Stimulated activated CD8-positive, alpha-beta memory T cell treated with anti-CD3 and anti-CD28 coated beads, Interleukin-12 subunit alpha, Interleukin-12 subunit beta, amount 100 ng/mL, for 24 hours (primary cell): Measurements from ENCODE around the gene DDX50.
"Not testable (repeated sequence)": the region's sequence is repeated elsewhere in the genome, so short reads cannot be mapped to it uniquely, and the experiment has no call there.

Experiments used
- DNase-seq: peaks from one replicate; pipeline ENCODE4 v3.0.0-alpha.2; 2020; ENCODE audit errors: extremely low read depth

The DDX50 gene

DNA sequence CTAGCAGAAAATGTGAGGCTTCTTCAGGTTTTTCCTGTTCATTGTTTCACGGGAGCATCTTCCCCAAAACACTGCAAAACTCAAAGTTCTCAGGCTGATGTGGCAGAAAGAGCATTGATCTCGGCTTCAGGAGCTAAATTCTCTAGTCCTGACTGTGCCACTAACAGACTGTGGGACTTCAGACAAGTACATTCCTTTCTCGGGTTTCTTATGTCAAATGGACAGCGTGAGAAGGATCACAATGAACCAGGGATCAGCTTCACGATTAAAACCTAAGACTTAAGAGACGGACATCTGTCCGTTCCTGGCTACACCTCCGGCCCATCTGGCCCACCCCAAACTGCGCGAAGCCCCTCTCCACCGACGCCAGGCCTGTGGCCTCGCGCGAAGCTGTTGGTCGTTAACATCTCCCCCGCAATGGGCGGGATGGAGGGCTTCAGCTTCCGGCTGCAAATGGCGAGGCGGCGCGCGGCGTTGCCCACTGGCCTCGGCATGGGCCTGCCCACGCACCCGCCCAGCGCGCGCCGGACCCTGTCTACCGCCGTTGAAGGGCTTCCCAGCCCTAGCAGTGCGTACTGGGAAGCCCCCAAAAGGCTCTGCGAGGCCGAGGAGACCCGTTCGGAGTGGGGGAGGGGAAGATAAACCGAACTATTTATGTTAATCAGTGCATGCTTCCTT lies 549 bp upstream of the DDX50 start:
- peak; percentile 25 for DNase-seq

DNA sequence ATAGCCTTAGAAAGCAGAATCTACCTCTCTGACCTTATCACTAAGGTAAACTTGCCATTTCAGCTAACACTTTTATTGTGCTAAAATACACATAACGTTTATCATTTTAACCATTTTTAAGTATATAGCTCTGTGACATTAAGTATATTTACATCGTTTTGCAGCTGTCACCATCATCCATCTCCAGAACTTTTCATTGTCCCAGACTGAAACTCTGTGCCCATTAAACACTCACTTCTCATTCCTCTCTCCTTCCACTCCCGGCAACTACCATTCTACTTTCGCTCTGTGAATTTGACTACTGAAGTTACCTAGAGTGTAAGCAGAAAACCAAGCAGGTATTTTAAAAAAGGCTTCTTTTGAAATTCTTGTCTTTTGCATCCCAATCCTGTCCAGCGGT lies 1.3 kb downstream of the DDX50 start:
- no peak for DNase-seq

DNA sequence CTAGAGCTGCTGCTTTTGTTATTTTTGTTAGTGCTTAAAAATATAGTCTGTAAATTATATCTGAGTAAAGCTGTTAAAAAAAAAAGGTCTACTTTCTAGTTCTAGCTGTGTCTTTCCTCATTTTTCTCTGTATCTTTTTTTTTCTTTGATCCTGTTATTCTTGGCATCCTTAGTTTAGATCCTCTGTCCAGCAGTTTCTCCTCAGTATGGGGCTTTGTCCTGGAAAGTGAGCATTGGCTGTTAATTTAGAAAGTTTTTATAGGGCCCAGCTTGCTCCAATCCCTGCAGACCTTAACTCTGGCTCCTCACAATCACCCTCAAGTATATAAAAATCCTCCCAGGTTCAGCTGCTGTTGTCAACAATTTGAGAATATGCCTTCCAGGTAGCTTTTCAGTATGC lies 23.5 kb downstream of the DDX50 start:
- DNase-seq: no peak

DNA sequence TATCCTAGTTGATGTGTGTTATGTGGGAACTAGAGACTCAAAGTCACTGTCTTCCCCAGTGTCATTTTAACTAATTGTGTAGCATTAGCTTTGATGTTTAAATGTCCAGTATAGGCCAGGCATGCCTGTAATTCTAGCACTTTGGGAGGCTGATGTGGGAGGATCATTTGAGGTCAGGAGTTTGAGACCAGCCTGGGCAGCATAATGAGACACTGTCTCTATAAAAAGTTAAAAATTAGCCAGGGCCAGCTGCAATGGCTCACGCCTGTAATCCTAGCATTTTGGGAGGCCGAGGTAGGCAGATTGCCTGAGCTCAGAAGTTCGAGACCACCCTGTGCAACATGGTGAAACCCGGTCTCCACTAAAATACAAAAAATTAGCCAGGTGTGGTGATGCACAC lies 24.4 kb downstream of the DDX50 start:
- no peak for DNase-seq

DNA sequence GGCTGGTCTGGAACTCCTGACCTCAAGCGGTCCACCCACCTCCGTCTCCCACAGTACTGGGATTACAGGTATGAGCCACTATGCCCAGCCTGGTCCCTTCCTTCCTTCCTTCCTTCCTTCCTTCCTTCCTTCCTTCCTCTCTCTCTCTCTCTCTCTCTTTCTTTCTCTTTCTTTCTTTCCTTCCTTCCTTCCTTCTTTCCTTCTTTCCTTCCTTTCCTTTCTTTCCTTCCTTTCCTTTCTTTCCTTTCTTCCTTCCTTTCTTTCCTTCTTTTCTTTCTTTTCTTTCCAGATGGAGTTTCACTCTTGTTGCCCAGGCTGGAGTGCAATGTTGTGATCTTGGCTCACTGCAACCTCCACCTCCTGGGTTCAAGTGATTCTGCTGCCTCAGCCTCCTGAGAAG lies 28.0 kb downstream of the DDX50 start:
- not testable (repeated sequence) for DNase-seq

DNA sequence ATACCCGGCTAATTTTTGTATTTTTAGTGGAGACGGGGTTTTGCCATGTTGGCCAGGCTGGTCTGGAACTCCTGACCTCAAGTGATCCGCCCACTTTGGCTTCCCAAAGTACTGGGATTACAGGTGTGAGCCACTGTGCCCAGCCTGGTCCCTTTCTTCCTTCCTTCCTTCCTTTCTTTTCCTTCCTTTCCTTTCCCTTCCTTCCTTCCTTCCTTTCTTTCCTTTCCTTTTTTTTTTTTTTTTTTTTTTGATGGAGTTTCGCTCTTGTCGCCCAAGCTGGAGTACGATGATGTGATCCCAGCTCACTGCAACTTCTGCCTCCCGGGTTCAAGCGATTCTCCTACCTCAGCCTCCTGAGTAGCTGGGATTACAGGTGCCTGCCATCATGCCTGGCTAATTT lies 28.8 kb downstream of the DDX50 start:
- DNase-seq: not testable (repeated sequence)

DNA sequence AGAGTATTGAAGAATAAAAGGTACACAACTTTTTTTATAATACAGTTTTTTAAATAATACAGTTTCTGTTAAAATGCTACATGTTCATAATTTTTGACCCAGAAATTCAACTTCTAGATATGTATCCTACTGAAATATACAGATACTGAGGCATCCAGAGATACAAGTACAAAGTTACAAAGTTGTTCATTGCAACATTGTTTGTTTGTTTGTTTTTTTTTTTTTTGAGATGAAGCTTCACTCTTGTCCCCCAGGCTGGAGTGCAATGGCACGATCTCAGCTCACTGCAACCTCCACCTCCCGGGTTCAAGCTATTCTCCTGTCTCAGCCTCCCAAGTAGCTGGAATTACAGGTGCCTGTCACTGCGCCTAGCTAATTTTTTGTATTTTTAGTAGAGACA lies 31.7 kb downstream of the DDX50 start:
- DNase-seq: not testable (repeated sequence)

DNA sequence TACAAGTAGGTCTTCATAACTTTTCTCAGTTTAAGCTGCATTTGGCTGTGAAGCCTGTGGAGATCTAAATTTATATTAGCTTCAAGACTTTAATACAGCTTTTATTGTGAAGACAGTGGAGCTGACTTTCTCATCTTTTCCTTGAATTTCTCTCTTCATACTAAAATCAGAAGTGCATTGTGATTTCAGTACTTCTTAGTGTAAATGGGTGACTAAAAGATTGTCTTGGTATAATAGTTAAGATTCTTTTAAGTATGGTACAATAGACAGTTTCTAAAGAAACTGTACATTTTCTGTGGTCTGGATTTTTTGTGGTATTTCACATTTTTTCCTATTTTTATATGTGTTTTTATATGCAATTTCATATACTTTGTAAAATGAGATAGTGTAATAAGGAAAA lies 33.9 kb downstream of the DDX50 start:
- no peak for DNase-seq

DNA sequence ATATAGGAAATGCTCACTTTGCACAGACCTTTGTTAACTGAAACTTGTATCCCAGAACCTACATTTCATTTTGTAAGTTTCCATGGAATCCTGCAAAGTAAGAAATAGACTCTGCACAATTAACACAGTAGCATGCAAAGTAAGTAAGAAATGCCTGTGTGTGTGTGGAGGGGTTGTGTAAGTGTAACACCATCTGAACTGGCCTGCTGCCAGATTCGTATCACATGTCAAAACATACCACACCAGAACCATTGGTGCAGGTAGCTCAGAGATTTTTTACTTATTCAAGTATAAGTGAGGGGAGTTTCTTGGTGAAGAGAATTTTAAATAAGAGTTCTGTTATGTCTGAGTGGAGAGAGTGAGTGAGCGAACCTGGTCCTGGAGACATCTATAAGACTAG lies 37.0 kb downstream of the DDX50 start:
- DNase-seq: no peak

DNA sequence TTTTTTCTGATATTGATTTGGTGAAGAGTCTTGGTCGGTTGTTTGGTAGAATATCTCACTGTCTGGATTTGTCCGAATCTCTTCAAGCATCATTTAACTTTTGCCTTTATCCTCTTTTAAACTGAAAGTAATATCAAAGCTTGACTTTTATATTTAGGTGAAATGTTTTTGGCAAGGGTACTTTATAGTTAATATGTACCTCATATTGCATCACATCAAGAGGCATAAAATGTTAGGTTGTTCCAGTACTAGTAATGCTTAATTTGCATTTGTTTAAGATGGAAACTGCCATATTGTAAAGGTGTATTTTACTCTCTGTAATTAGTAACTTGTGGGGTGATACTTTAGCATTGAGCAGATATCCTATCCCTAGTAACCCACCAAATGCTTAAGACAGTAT lies 37.8 kb downstream of the DDX50 start:
- no peak for DNase-seq

DNA sequence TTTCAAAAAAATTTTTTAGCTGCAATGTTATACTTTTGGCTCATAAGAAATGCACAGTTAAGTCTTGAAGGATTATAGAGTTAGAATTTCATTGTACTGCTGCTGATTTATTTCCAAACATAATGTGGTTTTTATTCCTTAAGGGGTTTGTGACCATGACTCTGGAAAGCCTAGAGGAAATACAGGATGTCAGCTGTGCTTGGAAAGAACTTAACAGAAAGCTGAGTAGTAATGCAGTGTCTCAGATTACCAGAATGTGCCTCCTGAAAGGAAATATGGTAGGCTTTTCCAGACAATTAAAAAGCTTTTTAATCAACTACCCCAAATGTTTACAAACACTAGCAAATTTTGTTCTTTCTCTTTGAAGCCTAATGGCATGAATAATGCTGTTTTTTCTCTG lies 39.8 kb downstream of the DDX50 start:
- not testable (repeated sequence) for DNase-seq

DNA sequence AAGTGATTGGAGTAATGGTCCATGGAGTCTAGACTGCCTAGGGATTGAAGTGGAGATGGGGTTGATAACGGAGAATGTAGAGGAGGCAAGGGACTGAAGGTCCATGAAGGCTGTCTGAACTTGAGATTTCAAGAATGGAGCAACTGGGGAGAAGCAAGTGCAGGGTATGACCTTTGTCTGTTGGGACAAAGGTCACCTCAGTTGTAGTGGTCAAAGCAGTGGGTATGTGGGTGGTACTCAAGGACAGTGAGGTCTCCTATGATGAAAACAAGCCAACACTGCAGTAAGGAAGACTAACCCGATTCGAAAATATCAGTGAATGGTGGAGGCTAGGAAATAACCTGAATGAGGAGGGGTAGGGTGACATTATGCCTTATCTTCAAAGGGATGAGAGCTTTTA lies 49.5 kb downstream of the DDX50 start:
- no peak for DNase-seq

DNA sequence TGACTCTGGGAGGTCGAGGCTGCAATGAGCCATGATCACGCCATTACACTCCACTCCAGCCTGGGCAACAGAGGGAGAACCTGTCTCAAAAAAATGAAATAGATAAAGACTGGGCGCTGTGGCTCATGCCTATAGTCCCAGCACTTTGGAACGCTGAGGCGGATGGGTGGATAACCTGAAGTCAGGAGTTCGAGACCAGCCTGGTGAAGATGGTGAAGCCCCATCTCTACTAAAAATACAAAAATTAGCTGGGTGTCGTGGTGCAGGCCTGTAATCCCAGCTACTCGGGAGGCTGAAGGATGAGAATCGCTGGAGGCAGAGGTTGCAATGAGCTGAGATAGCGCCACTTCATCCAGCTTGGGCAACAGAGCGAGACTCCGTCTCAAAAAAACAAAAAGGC lies 53.8 kb downstream of the DDX50 start:
- DNase-seq: no peak

DNA sequence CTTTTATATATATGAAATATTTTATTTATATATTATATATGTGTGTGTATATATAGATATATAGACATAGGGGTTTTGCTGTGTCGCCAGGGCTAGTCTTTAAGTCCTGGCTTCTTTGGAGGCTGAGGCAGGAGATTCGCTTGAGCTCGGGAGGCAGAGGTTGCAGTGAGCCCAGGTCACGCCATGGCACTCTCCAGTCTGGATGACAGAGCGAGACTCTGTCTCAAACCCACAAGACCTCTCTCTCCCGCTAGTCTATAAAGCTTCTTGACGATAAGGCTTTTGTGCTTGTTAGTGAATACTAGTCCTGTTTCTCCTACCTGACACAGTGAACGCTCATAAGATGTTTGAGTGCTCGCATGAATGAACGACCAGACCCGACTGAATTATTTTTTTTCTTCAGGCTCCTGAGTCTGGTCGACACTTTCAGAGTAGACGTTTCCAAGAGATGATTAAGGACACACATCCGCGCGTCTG lies 54.3 kb downstream of the DDX50 start:
- no peak for DNase-seq

DNA sequence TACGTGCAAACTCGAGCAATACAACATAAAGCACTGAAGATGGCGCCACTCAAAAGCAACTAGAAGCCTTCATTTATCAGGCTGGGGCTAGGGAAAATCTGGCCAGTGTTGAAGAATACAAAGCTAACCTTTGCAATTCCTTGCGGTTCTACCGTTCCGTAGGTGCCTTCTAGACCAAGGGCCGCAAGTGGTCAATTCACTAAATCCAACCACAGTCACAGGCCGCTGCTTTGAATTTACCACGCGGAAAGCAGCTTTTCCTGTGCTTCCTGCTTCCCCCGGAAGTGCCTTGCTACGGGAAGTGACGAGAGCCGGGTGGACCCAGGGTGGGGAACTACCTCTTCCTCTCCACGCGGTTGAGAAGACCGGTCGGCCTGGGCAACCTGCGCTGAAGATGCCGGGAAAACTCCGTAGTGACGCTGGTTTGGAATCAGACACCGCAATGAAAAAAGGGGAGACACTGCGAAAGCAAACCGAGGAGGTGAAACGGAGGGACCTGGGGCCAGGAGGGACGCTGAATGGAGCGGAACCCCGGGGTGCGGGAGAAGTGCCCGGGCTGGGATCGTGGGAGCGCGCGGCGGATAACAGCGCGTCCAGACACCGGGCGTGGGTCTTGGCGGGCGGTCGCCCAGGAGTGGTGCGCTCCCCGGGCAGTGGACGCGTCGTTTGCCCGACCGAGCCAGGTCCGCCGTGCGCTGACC lies 54.9 kb downstream of the DDX50 start, which contains the start of gene DDX21:
DDX21 (plus strand) TSS at position 339 of the 701 bp plus-strand sequence; CDS start at position 395, 56 bp downstream.
- DNase-seq: peak; percentile 79

DNA sequence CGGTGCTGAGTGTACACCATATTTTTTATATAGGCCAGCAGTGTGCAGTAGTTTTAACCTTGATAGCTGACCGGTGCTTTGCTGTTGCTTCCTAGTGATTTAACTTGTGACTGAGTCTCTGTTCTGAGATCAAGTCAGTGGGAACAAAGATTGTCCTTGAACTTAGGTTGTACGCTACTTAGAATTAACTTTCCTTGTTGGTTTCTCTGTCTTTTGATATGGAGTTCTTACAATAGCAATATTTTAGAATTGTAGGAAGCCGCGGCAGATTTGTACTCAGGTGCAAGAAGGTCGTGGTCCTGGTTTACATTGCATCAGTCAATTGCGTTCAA lies 56.1 kb downstream of the DDX50 start:
- no peak for DNase-seq

DNA sequence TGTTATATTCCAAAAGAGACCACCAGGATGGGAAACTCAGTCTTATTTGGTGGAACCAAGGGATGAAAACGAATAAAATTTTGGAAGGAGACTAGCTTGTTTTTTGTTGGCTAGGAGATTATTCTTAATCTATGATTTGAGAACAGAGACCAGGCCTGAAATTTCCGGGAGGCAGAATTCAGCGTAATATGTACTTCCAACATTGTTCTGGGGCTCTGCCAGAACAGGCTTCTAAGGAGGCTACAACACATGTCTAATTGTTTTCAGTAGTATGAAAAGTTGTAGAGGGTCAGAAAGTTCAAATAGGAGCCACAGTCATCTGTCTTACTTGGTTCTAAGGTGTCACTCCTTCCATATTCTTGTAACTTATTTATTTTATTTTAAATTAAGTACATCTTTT lies 56.5 kb downstream of the DDX50 start:
- no peak for DNase-seq

DNA sequence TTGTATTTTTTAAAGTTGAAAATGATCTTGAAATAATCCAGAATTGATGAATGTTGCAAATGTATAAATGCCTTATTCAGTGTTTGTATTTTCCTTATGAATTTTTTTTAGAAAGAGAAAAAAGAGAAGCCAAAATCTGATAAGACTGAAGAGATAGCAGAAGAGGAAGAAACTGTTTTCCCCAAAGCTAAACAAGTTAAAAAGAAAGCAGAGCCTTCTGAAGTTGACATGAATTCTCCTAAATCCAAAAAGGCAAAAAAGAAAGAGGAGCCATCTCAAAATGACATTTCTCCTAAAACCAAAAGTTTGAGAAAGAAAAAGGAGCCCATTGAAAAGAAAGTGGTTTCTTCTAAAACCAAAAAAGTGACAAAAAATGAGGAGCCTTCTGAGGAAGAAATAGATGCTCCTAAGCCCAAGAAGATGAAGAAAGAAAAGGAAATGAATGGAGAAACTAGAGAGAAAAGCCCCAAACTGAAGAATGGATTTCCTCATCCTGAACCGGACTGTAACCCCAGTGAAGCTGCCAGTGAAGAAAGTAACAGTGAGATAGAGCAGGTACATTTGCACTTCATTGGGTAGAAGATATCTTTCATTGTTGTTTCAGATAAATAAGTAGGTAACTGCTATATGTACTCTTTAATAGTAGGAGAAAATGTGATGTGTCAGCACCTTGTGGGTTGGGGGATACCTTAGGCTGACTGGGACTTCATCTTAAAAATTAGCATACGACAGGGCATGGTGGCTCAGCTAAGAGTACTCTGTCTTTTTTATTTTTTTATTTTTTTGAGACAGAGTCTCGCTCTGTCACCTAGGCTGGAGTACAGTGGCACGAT lies 58.8 kb downstream of the DDX50 start:
- no peak for DNase-seq

DNA sequence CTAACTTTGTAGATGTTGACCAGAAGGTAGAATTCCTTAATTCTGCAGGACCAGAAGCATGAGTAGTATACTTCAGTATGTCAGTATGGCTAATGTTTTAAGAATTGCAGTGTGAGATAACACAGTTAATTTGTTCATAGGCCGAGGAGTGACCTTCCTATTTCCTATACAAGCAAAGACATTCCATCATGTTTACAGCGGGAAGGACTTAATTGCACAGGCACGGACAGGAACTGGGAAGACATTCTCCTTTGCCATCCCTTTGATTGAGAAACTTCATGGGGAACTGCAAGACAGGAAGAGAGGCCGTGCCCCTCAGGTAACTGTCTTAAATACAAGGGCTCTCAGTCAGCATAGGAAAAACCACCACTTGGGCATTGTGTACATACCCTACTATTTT lies 62.0 kb downstream of the DDX50 start:
- DNase-seq: no peak

DNA sequence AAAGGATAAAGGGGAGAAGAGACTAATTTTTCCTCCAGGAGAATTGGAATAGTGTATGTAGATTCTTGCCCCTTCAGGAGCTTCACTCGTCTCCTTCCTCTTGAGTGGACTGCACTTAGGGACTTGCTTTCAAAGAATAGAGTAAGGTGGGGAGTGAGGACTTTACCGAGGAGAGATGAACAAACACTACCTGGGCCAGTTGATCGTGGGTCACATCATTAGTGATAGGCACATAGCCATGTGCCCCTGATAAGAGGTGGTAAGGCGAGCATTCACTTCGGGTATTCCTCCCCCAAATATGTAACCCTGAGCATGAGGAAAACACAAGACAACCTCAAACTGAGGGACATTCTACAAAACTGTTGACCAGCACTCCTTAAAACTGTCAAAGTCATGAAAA lies 72.9 kb downstream of the DDX50 start:
- DNase-seq: no peak

DNA sequence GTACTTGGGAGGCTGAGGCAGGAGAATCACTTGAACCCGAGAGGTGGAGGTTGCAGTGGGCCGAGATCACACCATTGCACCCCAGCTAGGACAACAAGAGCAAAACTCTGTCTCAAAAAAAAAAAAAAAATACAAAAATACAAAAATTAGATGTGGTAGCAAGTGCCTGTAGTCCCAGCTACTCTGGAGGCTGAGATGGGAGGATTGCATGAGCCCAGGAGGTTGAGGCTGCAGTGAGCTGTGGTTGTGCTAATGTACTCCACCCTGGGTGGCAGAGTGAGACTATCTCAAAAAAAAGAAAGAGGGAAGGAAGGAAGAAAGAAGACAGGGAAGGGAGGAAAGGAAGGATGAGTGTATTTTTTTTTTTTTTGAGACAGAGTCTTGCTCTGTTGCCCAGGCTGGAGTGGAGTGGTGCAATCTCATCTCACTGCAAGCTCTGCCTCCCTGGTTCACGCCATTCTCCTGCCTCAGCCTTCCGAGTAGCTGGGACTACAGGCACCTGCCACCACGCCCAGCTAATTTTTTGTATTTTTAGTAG lies 74.9 kb downstream of the DDX50 start:
- DNase-seq: not testable (repeated sequence)

DNA sequence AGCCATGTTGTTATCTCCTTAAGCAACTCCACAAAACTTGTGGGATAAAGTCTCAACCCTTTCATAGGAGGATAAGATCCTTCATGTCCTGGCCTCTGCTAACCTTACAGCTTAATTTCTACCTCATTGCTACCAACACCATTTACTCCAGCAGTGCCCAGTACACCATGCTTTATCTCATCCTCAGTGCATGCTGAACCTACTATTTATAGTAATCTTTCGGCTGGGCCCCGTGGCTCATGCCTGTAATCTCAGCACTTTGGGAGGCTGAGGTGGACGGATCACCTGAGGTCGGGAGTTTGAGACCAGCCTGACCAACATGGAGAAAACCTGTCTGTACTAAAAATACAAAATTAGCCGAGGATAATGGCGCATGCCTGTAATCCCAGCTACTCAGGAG lies 78.6 kb downstream of the DDX50 start:
- DNase-seq: not testable (repeated sequence)
